WTC11 (cell line): Measurements from ENCODE around the gene ZBTB39.
"Not testable (repeated sequence)": the region's sequence is repeated elsewhere in the genome, so short reads cannot be mapped to it uniquely, and the experiment has no call there.

Experiments
- FOXK1 ChIP-seq: sonication (generic); formaldehyde crosslinking; IDR thresholded peaks from 2 replicates; pipeline ENCODE4 v1.8.0; 2022; ENCODE audit warnings: mild to moderate bottlenecking, moderate library complexity, missing genetic modification reagents
- ZBTB21 ChIP-seq: sonication (generic); formaldehyde crosslinking; IDR thresholded peaks from 2 replicates; pipeline ENCODE4 v1.8.1; 2023; ENCODE audit warnings: mild to moderate bottlenecking, missing genetic modification reagents, borderline replicate concordance
- ZNF423 ChIP-seq: fragments of 250-450 bp; sonication (Bioruptor Pico); IDR thresholded peaks from 2 replicates; pipeline ENCODE4 v2.1.2; 2022; ENCODE audit warnings: mild to moderate bottlenecking, moderate library complexity
- TF ChIP-seq, protein P1 (sequence below): fragments of 200-600 bp; IDR thresholded peaks from 2 replicates; pipeline ENCODE4 v1.8.0; 2022; ENCODE audit warnings: antibody characterized with exemption
- TF ChIP-seq, protein P2 (sequence below): fragments of 250-450 bp; sonication (Bioruptor Pico); conservative IDR thresholded peaks from 2 replicates; pipeline ENCODE4 v1.9.0; 2021; ENCODE audit warnings: mild to moderate bottlenecking

GRCh38 chr12:56974224-56974623 is 32.1 kb downstream of the ZBTB39 start:
- TF ChIP-seq ZNF423, FOXK1, ZBTB21 (CRISPR knock-in tag): not testable (repeated sequence)
- TF ChIP-seq, protein P1, sequence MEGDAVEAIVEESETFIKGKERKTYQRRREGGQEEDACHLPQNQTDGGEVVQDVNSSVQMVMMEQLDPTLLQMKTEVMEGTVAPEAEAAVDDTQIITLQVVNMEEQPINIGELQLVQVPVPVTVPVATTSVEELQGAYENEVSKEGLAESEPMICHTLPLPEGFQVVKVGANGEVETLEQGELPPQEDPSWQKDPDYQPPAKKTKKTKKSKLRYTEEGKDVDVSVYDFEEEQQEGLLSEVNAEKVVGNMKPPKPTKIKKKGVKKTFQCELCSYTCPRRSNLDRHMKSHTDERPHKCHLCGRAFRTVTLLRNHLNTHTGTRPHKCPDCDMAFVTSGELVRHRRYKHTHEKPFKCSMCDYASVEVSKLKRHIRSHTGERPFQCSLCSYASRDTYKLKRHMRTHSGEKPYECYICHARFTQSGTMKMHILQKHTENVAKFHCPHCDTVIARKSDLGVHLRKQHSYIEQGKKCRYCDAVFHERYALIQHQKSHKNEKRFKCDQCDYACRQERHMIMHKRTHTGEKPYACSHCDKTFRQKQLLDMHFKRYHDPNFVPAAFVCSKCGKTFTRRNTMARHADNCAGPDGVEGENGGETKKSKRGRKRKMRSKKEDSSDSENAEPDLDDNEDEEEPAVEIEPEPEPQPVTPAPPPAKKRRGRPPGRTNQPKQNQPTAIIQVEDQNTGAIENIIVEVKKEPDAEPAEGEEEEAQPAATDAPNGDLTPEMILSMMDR: not testable (repeated sequence)
- TF ChIP-seq, protein P2, sequence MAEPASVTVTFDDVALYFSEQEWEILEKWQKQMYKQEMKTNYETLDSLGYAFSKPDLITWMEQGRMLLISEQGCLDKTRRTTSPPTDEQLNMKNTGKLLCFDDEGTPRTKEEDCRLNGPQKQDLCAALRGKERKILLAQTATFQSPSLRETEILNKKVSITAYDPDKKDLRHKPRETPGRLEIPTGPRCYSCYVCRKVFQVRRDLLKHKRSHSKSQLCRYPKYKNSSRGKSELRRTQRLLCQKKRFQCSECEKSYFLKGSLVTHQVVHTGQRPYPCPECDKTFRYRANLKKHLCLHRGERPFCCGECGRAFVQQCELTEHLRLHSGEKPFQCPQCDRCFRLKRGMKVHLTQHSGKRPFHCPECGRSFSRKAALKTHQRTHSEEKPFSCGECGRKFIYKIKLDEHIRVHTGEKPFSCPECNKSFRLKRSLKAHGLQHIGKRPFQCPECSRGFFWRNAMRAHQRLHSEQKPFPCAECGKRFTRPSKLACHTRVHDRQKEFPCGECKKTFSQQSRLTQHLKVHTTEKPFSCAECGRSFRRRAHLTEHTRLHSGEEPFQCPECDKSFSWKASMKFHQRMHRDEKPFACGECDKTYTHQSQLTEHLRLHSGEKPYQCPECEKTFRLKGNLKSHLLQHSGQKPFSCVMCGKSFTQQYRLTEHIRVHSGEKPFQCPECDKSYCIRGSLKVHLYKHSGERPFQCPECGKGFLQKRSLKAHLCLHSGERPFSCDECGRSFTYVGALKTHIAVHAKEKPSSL (CRISPR knock-in tag): not testable (repeated sequence)
